Measurements from ENCODE around the gene DQX1. TPM values are rescaled to one million over a fixed set of nuclear protein-coding genes. Genes with fewer than 3 reads are reported as not detected.
"Not testable (repeated sequence)": the region's sequence is repeated elsewhere in the genome, so short reads cannot be mapped to it uniquely, and the experiment has no call there.

DQX1 gene
- total and polyA plus RNA-seq, 5 donors: not detected

GRCh38 chr2:74486141-74486540, 39.9 kb downstream of the DQX1 start:
- intact Hi-C loops (cut with DNase I): no loop called here
- WGBS: 97% methylated on average over 2 of the region's 2 CpGs
- Histone ChIP-seq H3K4me1 (ENCODE audit: control insufficient read depth, insufficient read depth, low read length) (peaks cover 3% of the 10 kb centered on the region), H3K4me3 (ENCODE audit: low read length) (no peak overlapping the region), H3K27ac (ENCODE audit: low read length) (no peak overlapping the region), H3K9me3 (ENCODE audit: control insufficient read depth, low read length) (no peaks in the 10 kb centered on the region), H3K27me3 (ENCODE audit: control insufficient read depth, insufficient read depth) (no peaks in the 10 kb centered on the region)
- ATAC-seq (no peak), DNase-seq (no peak)

GRCh38 chr2:74483675-74484164, 42.3 kb downstream of the DQX1 start:
- H3K27ac ChIP-seq (ENCODE audit: low read length): peak overlapping the region; percentile 89
- peak in 1 of 3 donors; percentile 33 for DNase-seq

GRCh38 chr2:74482801-74483674, 43.0 kb downstream of the DQX1 start, which contains the start of the genes CCDC142 and TTC31:
Gene CCDC142, minus strand, starts transcription at chr2:74482998. Its CDS starts 161 bp downstream, at chr2:74482837.
Gene TTC31, plus strand, starts transcription at chr2:74483081. Its CDS starts 15 bp downstream, at chr2:74483096.
- H3K9me3 ChIP-seq (ENCODE audit: control insufficient read depth, low read length): no peaks in the 10 kb centered on the region
- intact Hi-C loops (cut with DNase I): loop anchor here in 3 of 4 donors (2.0 to 5.0 kb wide), 4 partner anchors 46 to 106 kb away; partner anchors contain the start of genes AUP1 (in 1 of the 3) and HTRA2 (in 1 of the 3)
- ATAC-seq (peak; percentile 98 to 99), DNase-seq (peak; percentile 96 to 99 (median 97))
- peak within 1 kb of the TSS; percentile 89 for H3K27ac ChIP-seq (ENCODE audit: low read length)
- H3K4me1 ChIP-seq (ENCODE audit: control insufficient read depth, insufficient read depth, low read length): peaks cover 7% of the 10 kb centered on the region
- peak within 1 kb of the TSS; percentile 61 for H3K4me3 ChIP-seq (ENCODE audit: low read length)
- H3K27me3 ChIP-seq (ENCODE audit: control insufficient read depth, insufficient read depth): no peaks in the 10 kb centered on the region
- whole genome bisulfite sequencing: under 1% methylated on average over 50 of the region's 50 CpGs

More at GRCh38 chr2:74483675-74484164, 42.3 kb downstream of the DQX1 start:
- ATAC-seq; H3K27me3 ChIP-seq (ENCODE audit: control insufficient read depth, insufficient read depth); H3K4me1 ChIP-seq (ENCODE audit: control insufficient read depth, insufficient read depth, low read length); H3K9me3 ChIP-seq (ENCODE audit: control insufficient read depth, low read length): not testable (repeated sequence)
- peak overlapping the region; percentile 61 for H3K4me3 ChIP-seq (ENCODE audit: low read length)
- WGBS: 81% methylated on average over 19 of the region's 19 CpGs
- intact Hi-C loops (cut with DNase I): loop anchor here in 3 of 4 donors (2.0 to 5.0 kb wide), 4 partner anchors 45 to 105 kb away; partner anchors contain the start of genes AUP1 (in 1 of the 3) and HTRA2 (in 1 of the 3)

GRCh38 chr2:74481961-74482800, 43.9 kb downstream of the DQX1 start:
- intact Hi-C loops (cut with DNase I): loop anchor here in 3 of 4 donors (2.0 to 5.0 kb wide), 4 partner anchors 47 to 107 kb away; partner anchors contain the start of genes AUP1 (in 1 of the 3) and HTRA2 (in 1 of the 3)
- peak overlapping the region; percentile 85 for H3K27ac ChIP-seq (ENCODE audit: low read length)
- H3K4me3 ChIP-seq (ENCODE audit: low read length): peak overlapping the region; percentile 61
- peaks cover 7% of the 10 kb centered on the region for H3K4me1 ChIP-seq (ENCODE audit: control insufficient read depth, insufficient read depth, low read length)
- ATAC-seq (peak; percentile 66 to 82), DNase-seq (peak; percentile 71 to 89 (median 72))
- under 1% methylated on average over 80 of the region's 80 CpGs for WGBS
- H3K27me3 ChIP-seq (ENCODE audit: control insufficient read depth, insufficient read depth): no peaks in the 10 kb centered on the region
- H3K9me3 ChIP-seq (ENCODE audit: control insufficient read depth, low read length): no peaks in the 10 kb centered on the region

- 46% methylated on average over 3 of the region's 3 CpGs for WGBS
- intact Hi-C loops (cut with DNase I): loop anchor here in 1 of 4 donors (5.0 kb wide), 1 partner anchor 106 kb away; no protein-coding TSS in a partner anchor
- H3K27me3 ChIP-seq (ENCODE audit: control insufficient read depth, insufficient read depth): no peaks in the 10 kb centered on the region
- H3K4me1 ChIP-seq (ENCODE audit: control insufficient read depth, insufficient read depth, low read length): peaks cover 7% of the 10 kb centered on the region
- no peak overlapping the region for H3K27ac ChIP-seq (ENCODE audit: low read length)
- DNase-seq (no peak), ATAC-seq (no peak)
- H3K4me3 ChIP-seq (ENCODE audit: low read length): peak overlapping the region; percentile 61
- no peaks in the 10 kb centered on the region for H3K9me3 ChIP-seq (ENCODE audit: control insufficient read depth, low read length)
Observed at GRCh38 chr2:74481431-74481830, 44.6 kb downstream of the DQX1 start.

- intact Hi-C loops (cut with DNase I): no loop called here
- DNase-seq (no peak), ATAC-seq (no peak)
- 85% methylated on average over 5 of the region's 5 CpGs for WGBS
- Histone ChIP-seq H3K4me1 (ENCODE audit: control insufficient read depth, insufficient read depth, low read length) (peaks cover 4% of the 10 kb centered on the region), H3K4me3 (ENCODE audit: low read length) (no peak overlapping the region), H3K9me3 (ENCODE audit: control insufficient read depth, low read length) (no peaks in the 10 kb centered on the region), H3K27me3 (ENCODE audit: control insufficient read depth, insufficient read depth) (no peaks in the 10 kb centered on the region), H3K27ac (ENCODE audit: low read length) (no peak overlapping the region)
Observed at GRCh38 chr2:74474899-74475298, 51.1 kb downstream of the DQX1 start.

- Histone ChIP-seq H3K9me3 (ENCODE audit: control insufficient read depth, low read length) (no peaks in the 10 kb centered on the region), H3K4me3 (ENCODE audit: low read length) (no peak overlapping the region), H3K27me3 (ENCODE audit: control insufficient read depth, insufficient read depth) (no peaks in the 10 kb centered on the region), H3K27ac (ENCODE audit: low read length) (no peak overlapping the region), H3K4me1 (ENCODE audit: control insufficient read depth, insufficient read depth, low read length) (peaks cover 4% of the 10 kb centered on the region)
- WGBS: 94% methylated on average over 6 of the region's 6 CpGs
- no peak for ATAC-seq
- intact Hi-C loops (cut with DNase I): no loop called here
- peak in 1 of 3 donors; percentile 57 for DNase-seq
Observed at GRCh38 chr2:74474481-74474880, 51.5 kb downstream of the DQX1 start.

- H3K9me3 ChIP-seq (ENCODE audit: control insufficient read depth, low read length): no peaks in the 10 kb centered on the region
- DNase-seq (no peak), ATAC-seq (peak; percentile 2 to 4)
- intact Hi-C loops (cut with DNase I): no loop called here
- H3K27me3 ChIP-seq (ENCODE audit: control insufficient read depth, insufficient read depth): no peaks in the 10 kb centered on the region
- WGBS: 13% methylated on average over 7 of the region's 7 CpGs
- H3K4me3 ChIP-seq (ENCODE audit: low read length): peak overlapping the region; percentile 55
- peaks cover 4% of the 10 kb centered on the region for H3K4me1 ChIP-seq (ENCODE audit: control insufficient read depth, insufficient read depth, low read length)
- peak overlapping the region; percentile 68 for H3K27ac ChIP-seq (ENCODE audit: low read length)
Observed at GRCh38 chr2:74472945-74473258, 53.1 kb downstream of the DQX1 start.

- H3K27me3 ChIP-seq (ENCODE audit: control insufficient read depth, insufficient read depth): no peaks in the 10 kb centered on the region
- peak; percentile 95 for ATAC-seq
- under 1% methylated on average over 66 of the region's 66 CpGs for WGBS
- no peaks in the 10 kb centered on the region for H3K9me3 ChIP-seq (ENCODE audit: control insufficient read depth, low read length)
- H3K4me1 ChIP-seq (ENCODE audit: control insufficient read depth, insufficient read depth, low read length): peaks cover 4% of the 10 kb centered on the region
- peak; percentile 95 to 98 (median 98) for DNase-seq
- intact Hi-C loops (cut with DNase I): no loop called here
- peak within 1 kb of the TSS; percentile 55 for H3K4me3 ChIP-seq (ENCODE audit: low read length)
- peak within 1 kb of the TSS; percentile 83 for H3K27ac ChIP-seq (ENCODE audit: low read length)
Observed at GRCh38 chr2:74472086-74472944, 53.7 kb downstream of the DQX1 start, which contains the start of gene MRPL53. Gene MRPL53, minus strand, starts transcription at chr2:74472680. Its CDS starts 20 bp downstream, at chr2:74472660.

Data from right cardiac atrium (tissue), 5 donors.